DOHH2 (cell line): ENCODE measurements around the gene OR2G3.

Experiments
- EZH2phosphoT487 ChIP-seq: fragments of 200-600 bp; sonication (generic); IDR thresholded peaks from 2 replicates; pipeline ENCODE4 v1.6.1; 2017; ENCODE audit warnings: borderline replicate concordance, mild to moderate bottlenecking, antibody characterized with exemption, low read length, moderate library complexity, mixed read lengths
- TF ChIP-seq, protein P1 (sequence below): fragments of 200-600 bp; sonication (generic); IDR thresholded peaks from one replicate; pipeline ENCODE4 v1.5.1; 2014; ENCODE audit warnings: antibody characterized with exemption, mild to moderate bottlenecking, low read depth, low read length; ENCODE audit not compliant: poor library complexity, severe bottlenecking

DNA sequence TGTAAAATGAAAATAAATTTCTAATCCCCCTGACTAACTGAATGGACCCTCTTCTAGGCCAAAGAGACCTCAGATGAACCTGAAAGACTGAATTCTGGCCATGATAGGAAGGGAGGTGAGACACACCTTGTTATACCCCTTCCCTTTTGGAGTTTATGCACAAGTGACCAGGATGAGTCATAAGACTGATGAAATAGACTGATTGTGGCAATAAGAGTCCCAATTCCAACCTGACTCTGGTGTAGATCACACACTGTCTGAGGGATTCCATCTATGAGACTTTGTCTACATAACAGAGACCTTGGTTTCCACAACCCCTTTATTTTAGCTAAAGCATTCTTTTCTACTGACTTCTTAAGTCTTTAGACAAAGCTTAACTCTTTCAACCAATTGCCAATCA lies 30.7 kb upstream of the OR2G3 start:
- TF ChIP-seq, protein P1, sequence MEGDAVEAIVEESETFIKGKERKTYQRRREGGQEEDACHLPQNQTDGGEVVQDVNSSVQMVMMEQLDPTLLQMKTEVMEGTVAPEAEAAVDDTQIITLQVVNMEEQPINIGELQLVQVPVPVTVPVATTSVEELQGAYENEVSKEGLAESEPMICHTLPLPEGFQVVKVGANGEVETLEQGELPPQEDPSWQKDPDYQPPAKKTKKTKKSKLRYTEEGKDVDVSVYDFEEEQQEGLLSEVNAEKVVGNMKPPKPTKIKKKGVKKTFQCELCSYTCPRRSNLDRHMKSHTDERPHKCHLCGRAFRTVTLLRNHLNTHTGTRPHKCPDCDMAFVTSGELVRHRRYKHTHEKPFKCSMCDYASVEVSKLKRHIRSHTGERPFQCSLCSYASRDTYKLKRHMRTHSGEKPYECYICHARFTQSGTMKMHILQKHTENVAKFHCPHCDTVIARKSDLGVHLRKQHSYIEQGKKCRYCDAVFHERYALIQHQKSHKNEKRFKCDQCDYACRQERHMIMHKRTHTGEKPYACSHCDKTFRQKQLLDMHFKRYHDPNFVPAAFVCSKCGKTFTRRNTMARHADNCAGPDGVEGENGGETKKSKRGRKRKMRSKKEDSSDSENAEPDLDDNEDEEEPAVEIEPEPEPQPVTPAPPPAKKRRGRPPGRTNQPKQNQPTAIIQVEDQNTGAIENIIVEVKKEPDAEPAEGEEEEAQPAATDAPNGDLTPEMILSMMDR = no peak
- TF ChIP-seq EZH2phosphoT487 = no peak
